Breast epithelium (tissue), 4 donors: Measurements from ENCODE around the gene MAML3. TPM values are rescaled to one million over a fixed set of nuclear protein-coding genes. Genes with fewer than 3 reads are reported as not detected.
A peak's percentile ranks its signal among the peaks of the same experiment; 100 is the strongest.

ENCODE experiments used
- DNase-seq, 2 donors: peaks; one replicate each; pipeline ENCODE4 v3.0.0-alpha.2; 2019; ENCODE audit warnings: low spot score in 2 of 2
- H3K27ac ChIP-seq, 2 donors: fragments of 200-600 bp; sonication (generic) in 1 of 2; one replicate each; pipeline ENCODE4 v1.5.1; 2016 to 2019; ENCODE audit warnings: mild to moderate bottlenecking in 1 of 2
- H3K27me3 ChIP-seq, 2 donors: fragments of 200-600 bp; sonication (generic) in 1 of 2; one replicate each; pipeline versions ENCODE4 v1.5.1 to v1.6.0; 2017 to 2019; ENCODE audit warnings: control low read depth in 1 of 2, mild to moderate bottlenecking in 1 of 2
- H3K36me3 ChIP-seq: fragments of 200-600 bp; one replicate; pipeline ENCODE4 v1.5.1; 2019
- H3K4me1 ChIP-seq, 2 donors: fragments of 200-600 bp; sonication (generic); one replicate each; pipeline ENCODE4 v1.5.1; 2016 to 2019; ENCODE audit warnings: control low read depth in 1 of 2
- H3K4me3 ChIP-seq, 3 donors: fragments of 200-600 bp; sonication (generic); 1 replicate in 2 of 3; 2 replicates in 1 of 3; pipeline ENCODE4 v1.5.1; 2016 to 2019; ENCODE audit warnings: mild to moderate bottlenecking in 3 of 3, moderate library complexity in 2 of 3
- H3K9me3 ChIP-seq, 2 donors: fragments of 200-600 bp; sonication (generic) in 1 of 2; one replicate each; pipeline ENCODE4 v1.5.1; 2016 to 2019; ENCODE audit warnings: control low read depth in 1 of 2
- POLR2A ChIP-seq: fragments of 450-650 bp; IDR thresholded peaks from one replicate; pipeline ENCODE4 v1.6.1; 2016; ENCODE audit warnings: antibody characterized with exemption, mild to moderate bottlenecking, moderate library complexity
- POLR2AphosphoS5 ChIP-seq, 3 donors: sonication (generic); formaldehyde crosslinking; IDR thresholded peaks; one replicate each; pipeline ENCODE4 v1.6.1; 2017; ENCODE audit warnings: antibody characterized with exemption in 3 of 3
- intact Hi-C: fragments of 100-400 bp; cut with DNase I; formaldehyde crosslinking; loops from one replicate; pipeline ENCODE4 v1.15.1; 2023; ENCODE audit warnings: low total_unique reads
- total RNA-seq, 3 donors: library from RNA; depleted of rRNA; stranded (reverse); fragments of >200 nt; gene quantifications; one replicate each; pipeline ENCODE4 v1.1.0, GENCODE V29; 2016
- TF ChIP-seq, protein P1 (sequence below), 3 donors: fragments of 450-650 bp; IDR thresholded peaks; one replicate each; pipeline ENCODE4 v1.5.1; 2016 to 2017; ENCODE audit warnings: antibody characterized with exemption in 3 of 3, mild to moderate bottlenecking in 3 of 3, moderate library complexity in 3 of 3

The MAML3 gene
- total RNA-seq, 3 donors from 2014 or later, result 5.0 to 16.8 (median 11.1) TPM

DNA sequence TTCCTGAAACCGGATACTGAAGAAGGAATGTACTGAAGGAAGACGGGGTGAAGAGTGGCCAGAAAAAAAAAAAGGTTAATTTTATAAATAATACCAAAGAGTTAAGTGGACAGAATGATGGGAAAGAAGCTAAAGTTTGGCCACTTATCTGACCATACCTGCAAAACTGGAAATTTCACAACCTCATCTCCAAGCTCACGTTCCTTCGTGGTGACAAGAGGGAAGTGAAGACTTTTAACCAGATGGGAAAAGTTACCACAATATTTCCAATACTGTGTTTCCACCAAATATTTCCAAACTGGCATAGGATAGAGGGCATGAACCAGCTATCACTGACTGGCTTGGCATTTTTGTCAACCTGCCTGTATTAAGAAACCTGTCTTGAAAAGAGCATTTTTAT lies 56.4 kb downstream of the MAML3 start:
- no peak overlapping the region for H3K4me3 ChIP-seq
- TF ChIP-seq POLR2A (no peak), POLR2AphosphoS5 (IDR thresholded peaks at IDR 0.05) (no peak)
- TF ChIP-seq, protein P1, sequence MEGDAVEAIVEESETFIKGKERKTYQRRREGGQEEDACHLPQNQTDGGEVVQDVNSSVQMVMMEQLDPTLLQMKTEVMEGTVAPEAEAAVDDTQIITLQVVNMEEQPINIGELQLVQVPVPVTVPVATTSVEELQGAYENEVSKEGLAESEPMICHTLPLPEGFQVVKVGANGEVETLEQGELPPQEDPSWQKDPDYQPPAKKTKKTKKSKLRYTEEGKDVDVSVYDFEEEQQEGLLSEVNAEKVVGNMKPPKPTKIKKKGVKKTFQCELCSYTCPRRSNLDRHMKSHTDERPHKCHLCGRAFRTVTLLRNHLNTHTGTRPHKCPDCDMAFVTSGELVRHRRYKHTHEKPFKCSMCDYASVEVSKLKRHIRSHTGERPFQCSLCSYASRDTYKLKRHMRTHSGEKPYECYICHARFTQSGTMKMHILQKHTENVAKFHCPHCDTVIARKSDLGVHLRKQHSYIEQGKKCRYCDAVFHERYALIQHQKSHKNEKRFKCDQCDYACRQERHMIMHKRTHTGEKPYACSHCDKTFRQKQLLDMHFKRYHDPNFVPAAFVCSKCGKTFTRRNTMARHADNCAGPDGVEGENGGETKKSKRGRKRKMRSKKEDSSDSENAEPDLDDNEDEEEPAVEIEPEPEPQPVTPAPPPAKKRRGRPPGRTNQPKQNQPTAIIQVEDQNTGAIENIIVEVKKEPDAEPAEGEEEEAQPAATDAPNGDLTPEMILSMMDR (IDR thresholded peaks at IDR 0.05), result no peak
- no peaks in the 10 kb centered on the region for H3K36me3 ChIP-seq
- intact Hi-C loops, result no loop called here
- H3K9me3 ChIP-seq, result no peaks in the 10 kb centered on the region
- H3K27ac ChIP-seq, result peak overlapping the region; percentile 85 to 88
- no peaks in the 10 kb centered on the region for H3K27me3 ChIP-seq
- DNase-seq, result no peak
- peaks cover 12 to 19% of the 10 kb centered on the region in 2 donors for H3K4me1 ChIP-seq

DNA sequence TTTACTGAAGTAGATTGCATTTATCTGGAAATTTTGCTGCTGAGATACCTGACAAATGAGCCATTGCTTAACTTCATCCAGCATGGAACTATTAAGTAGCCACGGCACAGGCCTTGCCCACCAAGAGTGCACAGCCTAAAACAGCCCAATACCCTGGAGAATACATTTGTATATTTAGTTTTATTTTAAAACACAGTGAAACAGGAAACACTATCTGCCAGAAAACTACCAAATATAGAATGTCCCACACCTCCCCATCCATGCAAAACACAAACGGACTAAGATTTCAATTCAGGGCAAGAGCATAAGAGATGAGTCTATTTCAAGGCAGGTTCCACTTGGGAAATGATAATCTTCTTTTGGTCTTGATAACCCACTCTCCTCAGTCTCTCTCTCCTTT lies 57.1 kb downstream of the MAML3 start:
- Histone ChIP-seq H3K27me3 (no peaks in the 10 kb centered on the region), H3K9me3 (no peaks in the 10 kb centered on the region), H3K4me1 (peaks cover 12 to 19% of the 10 kb centered on the region in 2 donors), H3K36me3 (no peaks in the 10 kb centered on the region), H3K4me3 (no peak overlapping the region), H3K27ac (peak overlapping the region; percentile 82 to 85)
- intact Hi-C loops, result no loop called here
- DNase-seq, result no peak
- TF ChIP-seq POLR2A (no peak), POLR2AphosphoS5 (IDR thresholded peaks at IDR 0.05) (no peak)
- TF ChIP-seq, protein P1 (IDR thresholded peaks at IDR 0.05), result no peak

DNA sequence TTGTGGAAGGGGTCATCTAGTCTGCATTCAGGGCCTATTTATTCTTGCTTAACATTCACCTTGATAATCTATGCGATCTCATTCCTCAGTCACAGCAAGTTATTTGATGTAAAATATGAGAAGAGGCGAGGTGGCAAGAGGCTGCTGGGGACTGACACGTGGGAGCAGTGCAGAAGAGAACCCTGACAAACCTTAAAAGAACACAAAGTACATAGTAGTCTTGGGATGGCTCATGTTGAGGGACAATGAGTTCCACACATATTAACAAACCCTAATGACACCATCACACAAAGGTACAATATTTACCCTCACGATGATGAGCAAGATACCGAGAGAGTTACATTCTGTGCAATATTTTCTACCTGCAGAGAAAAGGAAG lies 57.5 kb downstream of the MAML3 start:
- TF ChIP-seq POLR2A (no peak), POLR2AphosphoS5 (IDR thresholded peaks at IDR 0.05) (no peak)
- TF ChIP-seq, protein P1 (IDR thresholded peaks at IDR 0.05), result no peak
- H3K27ac ChIP-seq, result peak overlapping the region; percentile 73 to 82
- no peak for DNase-seq
- H3K9me3 ChIP-seq, result no peaks in the 10 kb centered on the region
- no peak overlapping the region for H3K4me3 ChIP-seq
- no peaks in the 10 kb centered on the region for H3K36me3 ChIP-seq
- H3K27me3 ChIP-seq, result no peaks in the 10 kb centered on the region
- intact Hi-C loops, result no loop called here
- peaks cover 12 to 19% of the 10 kb centered on the region in 2 donors for H3K4me1 ChIP-seq

DNA sequence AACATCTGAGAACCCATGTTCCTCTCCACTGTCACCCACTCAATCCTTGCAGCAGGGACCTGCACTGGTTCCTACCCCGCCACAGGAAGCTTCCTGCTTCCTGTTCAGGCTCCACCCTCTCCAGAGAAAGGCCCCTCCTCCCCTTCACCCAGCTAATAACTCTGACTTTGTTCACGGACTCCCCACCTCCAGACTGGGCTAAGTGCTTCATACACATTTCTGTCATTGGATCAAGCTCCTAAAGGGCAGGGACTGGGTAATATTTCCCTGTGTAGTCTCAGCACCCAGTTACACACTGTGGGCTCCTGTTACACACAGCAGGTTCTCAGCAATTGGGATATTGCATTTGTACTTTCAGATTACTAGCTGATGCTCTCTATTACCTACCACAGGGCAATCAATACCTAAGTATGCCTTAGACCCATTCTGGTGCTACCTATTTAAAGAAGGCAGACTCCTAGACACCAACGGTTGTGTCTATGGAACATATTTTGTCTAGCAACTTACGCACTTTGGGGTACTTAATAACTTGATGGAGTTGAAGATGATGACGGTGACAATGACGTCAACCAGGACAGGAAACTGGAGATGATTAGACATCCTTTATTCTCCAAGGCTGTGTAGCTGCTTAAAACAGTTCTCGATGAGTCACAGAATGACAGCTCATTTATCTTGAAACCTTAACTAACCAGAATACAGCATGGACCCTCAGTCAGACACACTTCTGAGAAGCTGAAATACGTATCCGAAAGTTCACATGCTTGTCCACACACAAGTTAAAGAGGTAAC lies 58.1 kb downstream of the MAML3 start:
- Histone ChIP-seq H3K4me3 (no peak overlapping the region), H3K36me3 (no peaks in the 10 kb centered on the region), H3K27me3 (no peaks in the 10 kb centered on the region), H3K9me3 (no peaks in the 10 kb centered on the region), H3K27ac (peak overlapping the region; percentile 73 to 82), H3K4me1 (peaks cover 12 to 19% of the 10 kb centered on the region in 2 donors)
- intact Hi-C loops, result no loop called here
- TF ChIP-seq POLR2A (no peak), POLR2AphosphoS5 (IDR thresholded peaks at IDR 0.05) (no peak)
- TF ChIP-seq, protein P1 (IDR thresholded peaks at IDR 0.05), result no peak
- DNase-seq, result no peak
